GM12874 (cell line): ENCODE data around the gene MACROD2.

Experiments
- CTCF ChIP-seq: IDR thresholded peaks from 2 replicates; pipeline ENCODE4 v1.5.1; 2011; ENCODE audit warnings: low read depth, mild to moderate bottlenecking, control low read depth, low read length, moderate library complexity; ENCODE audit not compliant: insufficient read depth

MACROD2 gene

GRCh38 chr20:15375836-15376235 is 1380.5 kb downstream of the MACROD2 start:
- no peak for TF ChIP-seq CTCF

- no peak for TF ChIP-seq CTCF
Measured at GRCh38 chr20:15378151-15378550, 1382.8 kb downstream of the MACROD2 start.

GRCh38 chr20:15379681-15380296 is 1384.5 kb downstream of the MACROD2 start:
- TF ChIP-seq CTCF, result no peak

- TF ChIP-seq CTCF, result no peak
Measured at GRCh38 chr20:15380770-15381169, 1385.5 kb downstream of the MACROD2 start.

GRCh38 chr20:15387228-15387627 is 1391.9 kb downstream of the MACROD2 start:
- no peak for TF ChIP-seq CTCF

GRCh38 chr20:15395457-15395856 is 1400.1 kb downstream of the MACROD2 start:
- no peak for TF ChIP-seq CTCF

GRCh38 chr20:15396026-15396425 is 1400.7 kb downstream of the MACROD2 start:
- TF ChIP-seq CTCF, result no peak
